ENCODE results near the gene PAK3.

PAK3 gene

DNA sequence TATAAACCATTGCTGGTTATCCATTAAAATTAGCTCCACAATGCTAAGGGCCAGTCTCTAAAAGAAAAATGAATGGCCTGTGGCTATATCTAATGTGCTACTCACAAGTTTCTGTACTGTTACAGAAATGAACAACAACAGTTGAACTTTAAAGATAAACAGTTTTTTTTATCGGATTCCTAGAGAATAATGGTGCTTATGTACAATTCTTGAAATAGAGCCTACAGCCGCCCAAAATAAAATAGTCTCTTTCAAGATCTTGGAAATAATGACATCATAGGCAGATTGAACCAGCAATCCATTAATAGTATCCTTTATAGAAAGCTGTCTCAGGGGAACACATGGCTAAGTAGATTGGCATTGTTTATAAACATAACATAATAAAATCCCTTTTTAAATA lies 23.4 kb downstream of the PAK3 start:
- TF ChIP-seq NFIC (IDR thresholded peaks at IDR 0.05) (no peak), CEBPB (IDR thresholded peaks at IDR 0.05) (no peak), TCF12 (IDR thresholded peaks at IDR 0.05; ENCODE audit: low read depth) (no peak)

DNA sequence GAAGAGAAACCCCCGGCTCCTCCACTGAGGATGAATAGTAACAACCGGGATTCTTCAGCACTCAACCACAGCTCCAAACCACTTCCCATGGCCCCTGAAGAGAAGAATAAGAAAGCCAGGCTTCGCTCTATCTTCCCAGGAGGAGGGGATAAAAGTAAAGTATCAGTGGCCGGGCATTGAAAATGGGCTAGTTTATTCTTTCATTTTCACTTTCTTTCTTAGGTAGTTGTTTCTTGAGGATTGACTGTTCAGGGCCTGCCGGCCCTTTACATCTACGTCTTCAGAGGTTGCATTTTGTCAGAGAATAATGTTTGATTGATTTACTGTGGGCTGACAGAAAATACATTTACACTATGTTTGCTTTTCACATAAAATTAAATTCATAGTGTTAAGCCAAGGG lies 27.1 kb downstream of the PAK3 start:
- TF ChIP-seq EGR1 (IDR thresholded peaks at IDR 0.05) = no peak
- no peak for TF ChIP-seq ZBTB7A (IDR thresholded peaks at IDR 0.05; ENCODE audit: low read depth)
- no peak for TF ChIP-seq EP300 (IDR thresholded peaks at IDR 0.05; ENCODE audit: borderline replicate concordance)
- TF ChIP-seq, protein P1, sequence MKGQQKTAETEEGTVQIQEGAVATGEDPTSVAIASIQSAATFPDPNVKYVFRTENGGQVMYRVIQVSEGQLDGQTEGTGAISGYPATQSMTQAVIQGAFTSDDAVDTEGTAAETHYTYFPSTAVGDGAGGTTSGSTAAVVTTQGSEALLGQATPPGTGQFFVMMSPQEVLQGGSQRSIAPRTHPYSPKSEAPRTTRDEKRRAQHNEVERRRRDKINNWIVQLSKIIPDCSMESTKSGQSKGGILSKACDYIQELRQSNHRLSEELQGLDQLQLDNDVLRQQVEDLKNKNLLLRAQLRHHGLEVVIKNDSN (IDR thresholded peaks at IDR 0.05) = no peak
- TF ChIP-seq YY1 (IDR thresholded peaks at IDR 0.05; ENCODE audit: low read depth) = no peak
- no peak for TF ChIP-seq TEAD4 (IDR thresholded peaks at IDR 0.05)
- no peak for TF ChIP-seq CREB1 (IDR thresholded peaks at IDR 0.05; ENCODE audit: low read depth)
- TF ChIP-seq TCF12 (IDR thresholded peaks at IDR 0.05; ENCODE audit: low read depth) = no peak
- TF ChIP-seq RAD21 (IDR thresholded peaks at IDR 0.05; ENCODE audit: low read depth) = no peak
- no peak for TF ChIP-seq TAF1 (IDR thresholded peaks at IDR 0.05; ENCODE audit: low read depth)
- TF ChIP-seq FOXM1 (IDR thresholded peaks at IDR 0.05; ENCODE audit: borderline replicate concordance, low read depth) = no peak
- TF ChIP-seq CEBPB (IDR thresholded peaks at IDR 0.05) = no peak
- no peak for TF ChIP-seq NFIC (IDR thresholded peaks at IDR 0.05)
- TF ChIP-seq, protein P2, sequence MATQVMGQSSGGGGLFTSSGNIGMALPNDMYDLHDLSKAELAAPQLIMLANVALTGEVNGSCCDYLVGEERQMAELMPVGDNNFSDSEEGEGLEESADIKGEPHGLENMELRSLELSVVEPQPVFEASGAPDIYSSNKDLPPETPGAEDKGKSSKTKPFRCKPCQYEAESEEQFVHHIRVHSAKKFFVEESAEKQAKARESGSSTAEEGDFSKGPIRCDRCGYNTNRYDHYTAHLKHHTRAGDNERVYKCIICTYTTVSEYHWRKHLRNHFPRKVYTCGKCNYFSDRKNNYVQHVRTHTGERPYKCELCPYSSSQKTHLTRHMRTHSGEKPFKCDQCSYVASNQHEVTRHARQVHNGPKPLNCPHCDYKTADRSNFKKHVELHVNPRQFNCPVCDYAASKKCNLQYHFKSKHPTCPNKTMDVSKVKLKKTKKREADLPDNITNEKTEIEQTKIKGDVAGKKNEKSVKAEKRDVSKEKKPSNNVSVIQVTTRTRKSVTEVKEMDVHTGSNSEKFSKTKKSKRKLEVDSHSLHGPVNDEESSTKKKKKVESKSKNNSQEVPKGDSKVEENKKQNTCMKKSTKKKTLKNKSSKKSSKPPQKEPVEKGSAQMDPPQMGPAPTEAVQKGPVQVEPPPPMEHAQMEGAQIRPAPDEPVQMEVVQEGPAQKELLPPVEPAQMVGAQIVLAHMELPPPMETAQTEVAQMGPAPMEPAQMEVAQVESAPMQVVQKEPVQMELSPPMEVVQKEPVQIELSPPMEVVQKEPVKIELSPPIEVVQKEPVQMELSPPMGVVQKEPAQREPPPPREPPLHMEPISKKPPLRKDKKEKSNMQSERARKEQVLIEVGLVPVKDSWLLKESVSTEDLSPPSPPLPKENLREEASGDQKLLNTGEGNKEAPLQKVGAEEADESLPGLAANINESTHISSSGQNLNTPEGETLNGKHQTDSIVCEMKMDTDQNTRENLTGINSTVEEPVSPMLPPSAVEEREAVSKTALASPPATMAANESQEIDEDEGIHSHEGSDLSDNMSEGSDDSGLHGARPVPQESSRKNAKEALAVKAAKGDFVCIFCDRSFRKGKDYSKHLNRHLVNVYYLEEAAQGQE (IDR thresholded peaks at IDR 0.05; ENCODE audit: low read depth) = no peak
- TF ChIP-seq, protein P3, sequence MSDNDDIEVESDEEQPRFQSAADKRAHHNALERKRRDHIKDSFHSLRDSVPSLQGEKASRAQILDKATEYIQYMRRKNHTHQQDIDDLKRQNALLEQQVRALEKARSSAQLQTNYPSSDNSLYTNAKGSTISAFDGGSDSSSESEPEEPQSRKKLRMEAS (IDR thresholded peaks at IDR 0.05) = no peak

DNA sequence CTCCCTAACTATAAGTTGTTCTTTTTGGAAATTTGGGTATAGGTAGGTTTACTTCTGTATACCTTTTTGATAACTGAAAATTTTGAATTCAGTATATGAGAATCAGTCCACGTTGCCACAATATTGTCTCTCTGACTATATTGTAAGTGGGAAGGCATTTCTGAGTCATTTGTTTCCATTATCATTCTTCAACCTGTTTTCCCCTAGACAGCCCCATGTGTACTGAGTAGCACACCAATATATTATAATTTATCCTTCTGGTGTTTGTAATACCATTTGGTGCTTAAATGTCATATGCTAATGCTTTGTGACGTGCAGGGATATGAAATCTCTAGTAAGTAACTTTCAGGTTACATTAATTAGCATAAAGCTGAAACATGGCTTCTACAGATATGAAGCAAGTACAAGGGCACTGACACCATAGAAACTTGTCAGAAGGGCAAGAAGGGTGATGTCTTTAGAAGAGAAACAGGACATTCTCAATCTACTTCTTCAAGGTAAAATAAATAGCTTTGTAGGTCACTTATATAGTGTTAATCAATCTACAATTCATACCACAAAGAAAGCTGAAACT lies 27.7 kb downstream of the PAK3 start:
- TF ChIP-seq TAF1 (IDR thresholded peaks at IDR 0.05; ENCODE audit: low read depth) = no peak

DNA sequence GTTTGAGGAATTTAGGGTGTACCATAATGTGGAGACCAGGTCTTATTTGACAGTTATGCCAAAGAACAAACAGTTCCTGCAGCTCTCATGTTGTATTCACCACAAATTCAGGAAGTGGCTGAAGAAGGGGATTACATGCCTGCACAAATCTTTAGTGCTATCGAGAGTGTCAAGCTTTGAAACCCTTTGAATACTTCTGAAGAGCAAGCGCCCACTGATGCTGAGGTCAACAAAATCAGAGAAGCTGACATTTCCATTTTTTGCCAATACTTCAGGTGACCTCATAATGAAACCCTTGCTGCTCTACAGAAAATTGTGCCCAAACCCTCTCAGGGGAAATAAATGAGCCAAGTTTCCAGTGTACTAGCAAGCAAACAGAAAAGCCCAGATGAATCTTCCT lies 28.4 kb downstream of the PAK3 start:
- TF ChIP-seq YY1 (IDR thresholded peaks at IDR 0.05; ENCODE audit: low read depth) (no peak), CREB1 (IDR thresholded peaks at IDR 0.05; ENCODE audit: low read depth) (no peak), ZBTB7A (IDR thresholded peaks at IDR 0.05; ENCODE audit: low read depth) (no peak), EP300 (IDR thresholded peaks at IDR 0.05; ENCODE audit: borderline replicate concordance) (no peak), TCF12 (IDR thresholded peaks at IDR 0.05; ENCODE audit: low read depth) (no peak), FOXM1 (IDR thresholded peaks at IDR 0.05; ENCODE audit: borderline replicate concordance, low read depth) (no peak), EGR1 (IDR thresholded peaks at IDR 0.05) (no peak)
- TF ChIP-seq, protein P1 (IDR thresholded peaks at IDR 0.05) = no peak
- TF ChIP-seq, protein P3 (IDR thresholded peaks at IDR 0.05) = no peak
- TF ChIP-seq, protein P2 (IDR thresholded peaks at IDR 0.05; ENCODE audit: low read depth) = no peak

DNA sequence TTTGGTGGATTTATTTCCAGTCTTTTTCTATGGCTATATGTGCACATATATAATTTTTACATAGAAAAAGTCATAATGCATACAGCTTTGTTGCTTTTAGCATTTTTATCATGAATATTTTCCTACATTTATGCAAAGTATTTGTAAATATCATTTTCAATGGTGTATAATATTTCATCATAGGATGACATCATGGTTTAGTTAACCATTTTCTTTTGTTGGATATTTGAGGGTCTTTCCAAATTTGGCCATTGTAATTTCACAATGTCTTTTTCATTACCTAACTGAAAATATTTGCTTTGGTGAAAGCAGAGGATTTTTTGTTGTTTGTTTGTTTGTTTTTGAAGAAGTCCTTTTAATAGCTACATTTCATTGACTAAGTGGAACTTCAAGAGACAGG lies 31.0 kb downstream of the PAK3 start:
- TF ChIP-seq, protein P1 (IDR thresholded peaks at IDR 0.05) = no peak
- TF ChIP-seq ZBTB7A (IDR thresholded peaks at IDR 0.05; ENCODE audit: low read depth) (no peak), YY1 (IDR thresholded peaks at IDR 0.05; ENCODE audit: low read depth) (no peak), TAF1 (IDR thresholded peaks at IDR 0.05; ENCODE audit: low read depth) (no peak), EP300 (IDR thresholded peaks at IDR 0.05; ENCODE audit: borderline replicate concordance) (no peak), NFIC (IDR thresholded peaks at IDR 0.05) (no peak), TEAD4 (IDR thresholded peaks at IDR 0.05) (no peak), FOXM1 (IDR thresholded peaks at IDR 0.05; ENCODE audit: borderline replicate concordance, low read depth) (no peak), CREB1 (IDR thresholded peaks at IDR 0.05; ENCODE audit: low read depth) (no peak), TCF12 (IDR thresholded peaks at IDR 0.05; ENCODE audit: low read depth) (no peak), EGR1 (IDR thresholded peaks at IDR 0.05) (no peak)
- TF ChIP-seq, protein P2 (IDR thresholded peaks at IDR 0.05; ENCODE audit: low read depth) = no peak
